ENCODE results near the gene GTSE1. TPM values are rescaled to one million over a fixed set of nuclear protein-coding genes. Genes with fewer than 3 reads are reported as not detected.

Gene GTSE1
- total and polyA plus RNA-seq, 2 of the 13 experiments (the other 11 are each of a cell fraction or from before 2014, with no cell fraction given), result 10.7 to 13.5 TPM

GRCh38 chr22:46296257-46297150 lies at the start of gene GTSE1 (continued):
- TF ChIP-seq ZNF253 (CRISPR knock-in tag; IDR thresholded peaks at IDR 0.05; ENCODE audit: borderline replicate concordance), result peak; percentile 98
- peak; percentile 43 to 49; a peak in 3 of 4 replicates for TF ChIP-seq POLR2A (IDR thresholded peaks at IDR 0.05; ENCODE audit: insufficient read depth in 1 of 2, low read depth in 2 of 2, low read length in 2 of 2)
- 0 out of 2 replicates have a peak, but pooled peaks have one; percentile 13 for TF ChIP-seq POLR2G (IDR thresholded peaks at IDR 0.05; ENCODE audit: low read depth, low read length)
- TF ChIP-seq KAT7 (CRISPR knock-in tag; IDR thresholded peaks at IDR 0.05; ENCODE audit: borderline replicate concordance), result no peak
- TF ChIP-seq ZNF431 (CRISPR knock-in tag; IDR thresholded peaks at IDR 0.05; ENCODE audit: borderline replicate concordance, low read depth), result no peak; the same call in 1 of the 2 replicates
- no peak; the same call in 1 of the 2 replicates for TF ChIP-seq ZNF547 (CRISPR knock-in tag; IDR thresholded peaks at IDR 0.05)
- TF ChIP-seq KAT2B (IDR thresholded peaks at IDR 0.05; ENCODE audit: borderline replicate concordance, low read depth, low read length), result no peak
- no peak; the same call in none of the 2 replicates for TF ChIP-seq ZNF777 (CRISPR knock-in tag; IDR thresholded peaks at IDR 0.05)
- peak; percentile 23; the same call in 1 of the 2 replicates for TF ChIP-seq CAMTA2 (CRISPR knock-in tag; IDR thresholded peaks at IDR 0.05; ENCODE audit: borderline replicate concordance)
- no peak for TF ChIP-seq TCF7 (IDR thresholded peaks at IDR 0.05; ENCODE audit: low read depth)
- no peak for TF ChIP-seq SOX6 (IDR thresholded peaks at IDR 0.05)
- TF ChIP-seq SOX6 (CRISPR knock-in tag; IDR thresholded peaks at IDR 0.05), result peak; percentile 55
- TF ChIP-seq ZFP1 (CRISPR knock-in tag; IDR thresholded peaks at IDR 0.05), result no peak
- TF ChIP-seq PBX3 (CRISPR knock-in tag; IDR thresholded peaks at IDR 0.05; ENCODE audit: borderline replicate concordance), result no peak
- TF ChIP-seq GATAD1 (CRISPR knock-in tag; IDR thresholded peaks at IDR 0.05), result peak; percentile 90
- peak; percentile 100 for TF ChIP-seq ZNF878 (CRISPR knock-in tag; IDR thresholded peaks at IDR 0.05)
- TF ChIP-seq ZSCAN5A (CRISPR knock-in tag; IDR thresholded peaks at IDR 0.05; ENCODE audit: borderline replicate concordance), result peak; percentile 75
- TF ChIP-seq ZBTB7B (CRISPR knock-in tag; IDR thresholded peaks at IDR 0.05), result peak; percentile 36; the same call in 1 of the 2 replicates
- TF ChIP-seq SATB2 (CRISPR knock-in tag; IDR thresholded peaks at IDR 0.05), result no peak
- TF ChIP-seq, protein P1, sequence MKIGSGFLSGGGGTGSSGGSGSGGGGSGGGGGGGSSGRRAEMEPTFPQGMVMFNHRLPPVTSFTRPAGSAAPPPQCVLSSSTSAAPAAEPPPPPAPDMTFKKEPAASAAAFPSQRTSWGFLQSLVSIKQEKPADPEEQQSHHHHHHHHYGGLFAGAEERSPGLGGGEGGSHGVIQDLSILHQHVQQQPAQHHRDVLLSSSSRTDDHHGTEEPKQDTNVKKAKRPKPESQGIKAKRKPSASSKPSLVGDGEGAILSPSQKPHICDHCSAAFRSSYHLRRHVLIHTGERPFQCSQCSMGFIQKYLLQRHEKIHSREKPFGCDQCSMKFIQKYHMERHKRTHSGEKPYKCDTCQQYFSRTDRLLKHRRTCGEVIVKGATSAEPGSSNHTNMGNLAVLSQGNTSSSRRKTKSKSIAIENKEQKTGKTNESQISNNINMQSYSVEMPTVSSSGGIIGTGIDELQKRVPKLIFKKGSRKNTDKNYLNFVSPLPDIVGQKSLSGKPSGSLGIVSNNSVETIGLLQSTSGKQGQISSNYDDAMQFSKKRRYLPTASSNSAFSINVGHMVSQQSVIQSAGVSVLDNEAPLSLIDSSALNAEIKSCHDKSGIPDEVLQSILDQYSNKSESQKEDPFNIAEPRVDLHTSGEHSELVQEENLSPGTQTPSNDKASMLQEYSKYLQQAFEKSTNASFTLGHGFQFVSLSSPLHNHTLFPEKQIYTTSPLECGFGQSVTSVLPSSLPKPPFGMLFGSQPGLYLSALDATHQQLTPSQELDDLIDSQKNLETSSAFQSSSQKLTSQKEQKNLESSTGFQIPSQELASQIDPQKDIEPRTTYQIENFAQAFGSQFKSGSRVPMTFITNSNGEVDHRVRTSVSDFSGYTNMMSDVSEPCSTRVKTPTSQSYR (CRISPR knock-in tag; IDR thresholded peaks at IDR 0.05; ENCODE audit: borderline replicate concordance), result no peak
- TF ChIP-seq CBX2 (IDR thresholded peaks at IDR 0.05; ENCODE audit: low read depth, low read length), result no peak
- 0 out of 2 replicates have a peak, but pooled peaks have one; percentile 28 for TF ChIP-seq CBX2 (CRISPR knock-in tag; IDR thresholded peaks at IDR 0.05; ENCODE audit: low read depth)
- TF ChIP-seq ZNF207 (IDR thresholded peaks at IDR 0.05; ENCODE audit: borderline replicate concordance), result no peak
- no peak for TF ChIP-seq MLLT10 (CRISPR knock-in tag; IDR thresholded peaks at IDR 0.05)
- no peak for TF ChIP-seq KLF6 (CRISPR knock-in tag; IDR thresholded peaks at IDR 0.05)
- TF ChIP-seq MLX (CRISPR knock-in tag; IDR thresholded peaks at IDR 0.05), result no peak

All from HepG2 (cell line).